HEK293 (cell line): ENCODE measurements around the gene ESR1.

ENCODE experiments used
- CTCF ChIA-PET: fragments of 350-600 bp; formaldehyde crosslinking; extraction: SDS; loops from one replicate; lab custom pipeline; 2021; ENCODE audit warnings: antibody characterized with exemption; lab: Yijun Ruan, JAX
- POLR2A ChIA-PET: fragments of 300-600 bp; formaldehyde crosslinking; extraction: SDS; loops from one replicate; lab custom pipeline; 2020; ENCODE audit warnings: antibody characterized with exemption, inconsistent platforms; lab: Yijun Ruan, JAX
- H3K27ac ChIP-seq: fragments of 200-500 bp; sonication (Bioruptor generic); 2 replicates; pipeline ENCODE4 v1.5.1; 2014; ENCODE audit warnings: low read depth, low read length, control low read depth, inconsistent platforms; ENCODE audit errors: extremely low read depth
- H3K36me3 ChIP-seq, 2 experiments: fragments of 200-500 bp in 1 of 2; sonication (Bioruptor generic) in 1 of 2; 1 replicate in 1 of 2; 2 replicates in 1 of 2; pipeline ENCODE4 v1.5.1; 2014 to 2017; ENCODE audit warnings: inconsistent platforms in 2 of 2, low read length in 2 of 2; ENCODE audit not compliant: control insufficient read depth in 2 of 2, insufficient read depth in 1 of 2
- H3K4me1 ChIP-seq: fragments of 200-500 bp; sonication (Bioruptor generic); 2 replicates; pipeline ENCODE4 v1.5.1; 2014; ENCODE audit warnings: mild to moderate bottlenecking, low read length, inconsistent platforms; ENCODE audit not compliant: control insufficient read depth, insufficient read depth
- H3K4me3 ChIP-seq: 2 replicates; pipeline ENCODE4 v1.5.1; 2011; ENCODE audit warnings: low read depth, mild to moderate bottlenecking, control low read depth, low read length, moderate library complexity
- H3K9me3 ChIP-seq: fragments of 200-500 bp; sonication (Bioruptor generic); 2 replicates; pipeline ENCODE4 v1.5.1; 2014; ENCODE audit warnings: low read depth, low read length, inconsistent platforms; ENCODE audit not compliant: control insufficient read depth, insufficient read depth
- EGR2 ChIP-seq: fragments of 450-650 bp; formaldehyde crosslinking; IDR thresholded peaks from 2 replicates; pipeline ENCODE4 v1.5.1; 2016; ENCODE audit warnings: low read depth, missing biosample characterization, missing genetic modification characterization
- ZBTB1 ChIP-seq: fragments of 450-650 bp; formaldehyde crosslinking; IDR thresholded peaks from 2 replicates; pipeline ENCODE4 v1.5.1; 2016; ENCODE audit warnings: missing biosample characterization, missing genetic modification characterization
- ZNF138 ChIP-seq: fragments of 450-650 bp; formaldehyde crosslinking; IDR thresholded peaks from 2 replicates; pipeline ENCODE4 v1.5.1; 2016; ENCODE audit warnings: missing biosample characterization, missing genetic modification characterization, borderline replicate concordance
- ZNF155 ChIP-seq: fragments of 450-650 bp; formaldehyde crosslinking; IDR thresholded peaks from 2 replicates; pipeline ENCODE4 v1.5.1; 2016; ENCODE audit warnings: missing biosample characterization, missing genetic modification characterization
- ZNF174 ChIP-seq: fragments of 450-650 bp; formaldehyde crosslinking; IDR thresholded peaks from 2 replicates; pipeline ENCODE4 v1.5.0; 2017; ENCODE audit warnings: missing biosample characterization, mild to moderate bottlenecking, missing genetic modification characterization
- ZNF266 ChIP-seq: fragments of 450-650 bp; formaldehyde crosslinking; IDR thresholded peaks from 2 replicates; pipeline ENCODE4 v1.5.1; 2016; ENCODE audit warnings: missing biosample characterization, missing genetic modification characterization, low read depth
- ZNF354C ChIP-seq: fragments of 450-650 bp; formaldehyde crosslinking; IDR thresholded peaks from 2 replicates; pipeline ENCODE4 v1.5.1; 2016; ENCODE audit warnings: missing biosample characterization, missing genetic modification characterization, low read depth, borderline replicate concordance
- ZNF518A ChIP-seq: fragments of 450-650 bp; formaldehyde crosslinking; conservative IDR thresholded peaks from 2 replicates; pipeline ENCODE4 v1.5.1; 2016; ENCODE audit warnings: low read depth, missing biosample characterization, missing genetic modification characterization
- ZNF558 ChIP-seq: fragments of 450-650 bp; formaldehyde crosslinking; IDR thresholded peaks from 2 replicates; pipeline ENCODE4 v1.5.1; 2016; ENCODE audit warnings: missing biosample characterization, missing genetic modification characterization
- ZNF585B ChIP-seq: fragments of 450-650 bp; formaldehyde crosslinking; IDR thresholded peaks from 2 replicates; pipeline ENCODE4 v1.5.1; 2016; ENCODE audit warnings: missing biosample characterization, missing genetic modification characterization
- ZXDB ChIP-seq: fragments of 450-650 bp; formaldehyde crosslinking; IDR thresholded peaks from 2 replicates; pipeline ENCODE4 v1.5.1; 2016; ENCODE audit warnings: missing biosample characterization, missing genetic modification characterization
- TF ChIP-seq, protein P1 (sequence below): fragments of 450-650 bp; formaldehyde crosslinking; IDR thresholded peaks from 2 replicates; pipeline ENCODE4 v1.5.1; 2016; ENCODE audit warnings: missing biosample characterization, missing genetic modification characterization, borderline replicate concordance
- TF ChIP-seq, protein P2 (sequence below): fragments of 450-650 bp; formaldehyde crosslinking; IDR thresholded peaks from 2 replicates; pipeline ENCODE4 v1.5.1; 2017; ENCODE audit warnings: missing biosample characterization, missing genetic modification characterization
- TF ChIP-seq, protein P3 (sequence below): fragments of 450-650 bp; formaldehyde crosslinking; IDR thresholded peaks from 2 replicates; pipeline ENCODE4 v1.5.1; 2016; ENCODE audit warnings: missing biosample characterization, missing genetic modification characterization

Gene ESR1

GRCh38 chr6:152091851-152092341, 284.4 kb downstream of the ESR1 start:
- H3K36me3 ChIP-seq: no peaks in the 10 kb centered on the region
- no peak overlapping the region for H3K27ac ChIP-seq
- peaks cover 12% of the 10 kb centered on the region for H3K4me1 ChIP-seq
- no peak overlapping the region for H3K4me3 ChIP-seq
- TF ChIP-seq ZNF174 (tag by site-specific recombination): no peak
- TF ChIP-seq, protein P1, sequence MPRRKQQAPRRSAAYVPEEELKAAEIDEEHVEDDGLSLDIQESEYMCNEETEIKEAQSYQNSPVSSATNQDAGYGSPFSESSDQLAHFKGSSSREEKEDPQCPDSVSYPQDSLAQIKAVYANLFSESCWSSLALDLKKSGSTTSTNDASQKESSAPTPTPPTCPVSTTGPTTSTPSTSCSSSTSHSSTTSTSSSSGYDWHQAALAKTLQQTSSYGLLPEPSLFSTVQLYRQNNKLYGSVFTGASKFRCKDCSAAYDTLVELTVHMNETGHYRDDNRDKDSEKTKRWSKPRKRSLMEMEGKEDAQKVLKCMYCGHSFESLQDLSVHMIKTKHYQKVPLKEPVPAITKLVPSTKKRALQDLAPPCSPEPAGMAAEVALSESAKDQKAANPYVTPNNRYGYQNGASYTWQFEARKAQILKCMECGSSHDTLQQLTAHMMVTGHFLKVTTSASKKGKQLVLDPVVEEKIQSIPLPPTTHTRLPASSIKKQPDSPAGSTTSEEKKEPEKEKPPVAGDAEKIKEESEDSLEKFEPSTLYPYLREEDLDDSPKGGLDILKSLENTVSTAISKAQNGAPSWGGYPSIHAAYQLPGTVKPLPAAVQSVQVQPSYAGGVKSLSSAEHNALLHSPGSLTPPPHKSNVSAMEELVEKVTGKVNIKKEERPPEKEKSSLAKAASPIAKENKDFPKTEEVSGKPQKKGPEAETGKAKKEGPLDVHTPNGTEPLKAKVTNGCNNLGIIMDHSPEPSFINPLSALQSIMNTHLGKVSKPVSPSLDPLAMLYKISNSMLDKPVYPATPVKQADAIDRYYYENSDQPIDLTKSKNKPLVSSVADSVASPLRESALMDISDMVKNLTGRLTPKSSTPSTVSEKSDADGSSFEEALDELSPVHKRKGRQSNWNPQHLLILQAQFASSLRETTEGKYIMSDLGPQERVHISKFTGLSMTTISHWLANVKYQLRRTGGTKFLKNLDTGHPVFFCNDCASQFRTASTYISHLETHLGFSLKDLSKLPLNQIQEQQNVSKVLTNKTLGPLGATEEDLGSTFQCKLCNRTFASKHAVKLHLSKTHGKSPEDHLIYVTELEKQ (tag by site-specific recombination): no peak
- no peak for TF ChIP-seq ZNF558 (tag by site-specific recombination)
- TF ChIP-seq ZNF155 (tag by site-specific recombination): no peak
- no peak for TF ChIP-seq ZBTB1 (tag by site-specific recombination)
- TF ChIP-seq ZNF266 (tag by site-specific recombination): no peak
- TF ChIP-seq ZXDB (tag by site-specific recombination): no peak
- TF ChIP-seq ZNF585B (tag by site-specific recombination): no peak
- TF ChIP-seq, protein P2, sequence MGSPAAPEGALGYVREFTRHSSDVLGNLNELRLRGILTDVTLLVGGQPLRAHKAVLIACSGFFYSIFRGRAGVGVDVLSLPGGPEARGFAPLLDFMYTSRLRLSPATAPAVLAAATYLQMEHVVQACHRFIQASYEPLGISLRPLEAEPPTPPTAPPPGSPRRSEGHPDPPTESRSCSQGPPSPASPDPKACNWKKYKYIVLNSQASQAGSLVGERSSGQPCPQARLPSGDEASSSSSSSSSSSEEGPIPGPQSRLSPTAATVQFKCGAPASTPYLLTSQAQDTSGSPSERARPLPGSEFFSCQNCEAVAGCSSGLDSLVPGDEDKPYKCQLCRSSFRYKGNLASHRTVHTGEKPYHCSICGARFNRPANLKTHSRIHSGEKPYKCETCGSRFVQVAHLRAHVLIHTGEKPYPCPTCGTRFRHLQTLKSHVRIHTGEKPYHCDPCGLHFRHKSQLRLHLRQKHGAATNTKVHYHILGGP: no peak
- TF ChIP-seq ZNF138 (tag by site-specific recombination): no peak
- no peak for TF ChIP-seq ZNF518A (tag by site-specific recombination)
- TF ChIP-seq, protein P3, sequence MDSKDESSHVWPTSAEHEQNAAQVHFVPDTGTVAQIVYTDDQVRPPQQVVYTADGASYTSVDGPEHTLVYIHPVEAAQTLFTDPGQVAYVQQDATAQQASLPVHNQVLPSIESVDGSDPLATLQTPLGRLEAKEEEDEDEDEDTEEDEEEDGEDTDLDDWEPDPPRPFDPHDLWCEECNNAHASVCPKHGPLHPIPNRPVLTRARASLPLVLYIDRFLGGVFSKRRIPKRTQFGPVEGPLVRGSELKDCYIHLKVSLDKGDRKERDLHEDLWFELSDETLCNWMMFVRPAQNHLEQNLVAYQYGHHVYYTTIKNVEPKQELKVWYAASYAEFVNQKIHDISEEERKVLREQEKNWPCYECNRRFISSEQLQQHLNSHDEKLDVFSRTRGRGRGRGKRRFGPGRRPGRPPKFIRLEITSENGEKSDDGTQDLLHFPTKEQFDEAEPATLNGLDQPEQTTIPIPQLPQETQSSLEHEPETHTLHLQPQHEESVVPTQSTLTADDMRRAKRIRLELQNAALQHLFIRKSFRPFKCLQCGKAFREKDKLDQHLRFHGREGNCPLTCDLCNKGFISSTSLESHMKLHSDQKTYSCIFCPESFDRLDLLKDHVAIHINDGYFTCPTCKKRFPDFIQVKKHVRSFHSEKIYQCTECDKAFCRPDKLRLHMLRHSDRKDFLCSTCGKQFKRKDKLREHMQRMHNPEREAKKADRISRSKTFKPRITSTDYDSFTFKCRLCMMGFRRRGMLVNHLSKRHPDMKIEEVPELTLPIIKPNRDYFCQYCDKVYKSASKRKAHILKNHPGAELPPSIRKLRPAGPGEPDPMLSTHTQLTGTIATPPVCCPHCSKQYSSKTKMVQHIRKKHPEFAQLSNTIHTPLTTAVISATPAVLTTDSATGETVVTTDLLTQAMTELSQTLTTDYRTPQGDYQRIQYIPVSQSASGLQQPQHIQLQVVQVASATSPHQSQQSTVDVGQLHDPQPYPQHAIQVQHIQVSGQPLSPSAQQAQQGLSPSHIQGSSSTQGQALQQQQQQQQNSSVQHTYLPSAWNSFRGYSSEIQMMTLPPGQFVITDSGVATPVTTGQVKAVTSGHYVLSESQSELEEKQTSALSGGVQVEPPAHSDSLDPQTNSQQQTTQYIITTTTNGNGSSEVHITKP (tag by site-specific recombination): no peak
- TF ChIP-seq ZNF354C (tag by site-specific recombination): no peak
- no peak for TF ChIP-seq EGR2 (tag by site-specific recombination)
- POLR2A ChIA-PET: no interaction called here
- H3K9me3 ChIP-seq: no peaks in the 10 kb centered on the region
- CTCF ChIA-PET: interaction anchor here (0.6 to 1.1 kb wide), 2 partner anchors 44 to 401 kb away, joined by 3 read pairs; no protein-coding TSS in a partner anchor
